Measurements from ENCODE around the gene SEPTIN10.
A peak's percentile ranks its signal among the peaks of the same experiment; 100 is the strongest.

The SEPTIN10 gene

DNA sequence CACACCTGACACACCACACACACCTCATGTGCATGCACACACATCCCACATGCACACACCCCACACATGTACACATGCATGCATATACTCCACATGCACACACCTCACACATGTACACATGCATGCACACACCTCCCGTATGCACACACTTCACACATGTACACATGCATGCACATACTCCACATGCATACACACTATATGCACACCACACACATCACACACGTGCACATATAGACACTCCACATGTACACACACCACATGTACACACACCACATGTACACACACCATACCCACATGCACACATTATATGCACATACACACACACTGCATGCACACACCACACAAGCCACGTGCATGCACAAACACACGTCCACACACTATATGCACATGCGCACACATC lies 100.5 kb downstream of the SEPTIN10 start:
- POLR2A ChIA-PET: no interaction called here
- DNase-seq (ENCODE audit: extremely low spot score): no peak
- TF ChIP-seq L3MBTL2 (conservative IDR thresholded peaks at IDR 0.05) (no peak), FOXA1 (IDR thresholded peaks at IDR 0.05) (no peak), SUZ12 (IDR thresholded peaks at IDR 0.05) (no peak), ZNF384 (IDR thresholded peaks at IDR 0.05) (no peak), HDGF (IDR thresholded peaks at IDR 0.05; ENCODE audit: borderline replicate concordance) (no peak), FOXM1 (IDR thresholded peaks at IDR 0.05; ENCODE audit: borderline replicate concordance) (no peak), NFRKB (IDR thresholded peaks at IDR 0.05) (no peak)
- TF ChIP-seq, protein P1, sequence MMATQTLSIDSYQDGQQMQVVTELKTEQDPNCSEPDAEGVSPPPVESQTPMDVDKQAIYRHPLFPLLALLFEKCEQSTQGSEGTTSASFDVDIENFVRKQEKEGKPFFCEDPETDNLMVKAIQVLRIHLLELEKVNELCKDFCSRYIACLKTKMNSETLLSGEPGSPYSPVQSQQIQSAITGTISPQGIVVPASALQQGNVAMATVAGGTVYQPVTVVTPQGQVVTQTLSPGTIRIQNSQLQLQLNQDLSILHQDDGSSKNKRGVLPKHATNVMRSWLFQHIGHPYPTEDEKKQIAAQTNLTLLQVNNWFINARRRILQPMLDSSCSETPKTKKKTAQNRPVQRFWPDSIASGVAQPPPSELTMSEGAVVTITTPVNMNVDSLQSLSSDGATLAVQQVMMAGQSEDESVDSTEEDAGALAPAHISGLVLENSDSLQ (IDR thresholded peaks at IDR 0.05): no peak
- CTCF ChIA-PET: no interaction called here

GRCh38 chr2:109512076-109512475 lies 101.7 kb downstream of the SEPTIN10 start:
- ChIA-PET CTCF (no interaction called here), POLR2A (no interaction called here)
- DNase-seq (ENCODE audit: extremely low spot score): no peak
- TF ChIP-seq BHLHE40 (IDR thresholded peaks at IDR 0.05; ENCODE audit: borderline replicate concordance) (no peak), ELF4 (IDR thresholded peaks at IDR 0.05) (no peak), SP1 (IDR thresholded peaks at IDR 0.05) (no peak), CTBP1 (IDR thresholded peaks at IDR 0.05; ENCODE audit: borderline replicate concordance) (no peak), L3MBTL2 (conservative IDR thresholded peaks at IDR 0.05) (no peak), SUZ12 (IDR thresholded peaks at IDR 0.05) (no peak), TARDBP (IDR thresholded peaks at IDR 0.05) (no peak), FOXM1 (IDR thresholded peaks at IDR 0.05; ENCODE audit: borderline replicate concordance) (no peak), ARNT (IDR thresholded peaks at IDR 0.05) (no peak), LEF1 (IDR thresholded peaks at IDR 0.05; ENCODE audit: borderline replicate concordance) (no peak), NFRKB (IDR thresholded peaks at IDR 0.05) (no peak), HDGF (IDR thresholded peaks at IDR 0.05; ENCODE audit: borderline replicate concordance) (no peak)
- TF ChIP-seq, protein P1 (IDR thresholded peaks at IDR 0.05): no peak

- POLR2A ChIA-PET: interaction anchor here (1.1 kb wide), 1 partner anchor 385 kb away, joined by 5 read pairs; no protein-coding TSS in a partner anchor
- CTCF ChIA-PET: interaction anchor here (1.2 to 1.8 kb wide), 4 partner anchors 22 to 383 kb away, joined by 5 to 11 read pairs (median 6); no protein-coding TSS in a partner anchor
- DNase-seq (ENCODE audit: extremely low spot score): no peak
- no peak for TF ChIP-seq FOXK2 (IDR thresholded peaks at IDR 0.05)
- no peak for TF ChIP-seq ZNF384 (IDR thresholded peaks at IDR 0.05)
- TF ChIP-seq ELF4 (IDR thresholded peaks at IDR 0.05): no peak
- no peak for TF ChIP-seq SUZ12 (IDR thresholded peaks at IDR 0.05)
Measured at GRCh38 chr2:109511168-109511567, 102.6 kb downstream of the SEPTIN10 start.

GRCh38 chr2:109510136-109511028 lies 103.4 kb downstream of the SEPTIN10 start:
- ChIA-PET POLR2A (interaction anchor here (0.7 to 1.1 kb wide), 2 partner anchors 104 to 384 kb away, joined by 3 to 5 read pairs; partner anchors contain the start of gene SOWAHC), CTCF (interaction anchor here (0.6 to 1.8 kb wide), 16 partner anchors 12 to 391 kb away, joined by 3 to 11 read pairs (median 4); no protein-coding TSS in a partner anchor)
- DNase-seq (ENCODE audit: extremely low spot score): peak; percentile 82
- TF ChIP-seq LEF1 (IDR thresholded peaks at IDR 0.05; ENCODE audit: borderline replicate concordance): no peak
- no peak for TF ChIP-seq ZNF384 (IDR thresholded peaks at IDR 0.05)
- no peak for TF ChIP-seq ELF4 (IDR thresholded peaks at IDR 0.05)
- TF ChIP-seq, protein P1 (IDR thresholded peaks at IDR 0.05): no peak
- no peak for TF ChIP-seq NFRKB (IDR thresholded peaks at IDR 0.05)
- no peak for TF ChIP-seq CTBP1 (IDR thresholded peaks at IDR 0.05; ENCODE audit: borderline replicate concordance)
- no peak for TF ChIP-seq BHLHE40 (IDR thresholded peaks at IDR 0.05; ENCODE audit: borderline replicate concordance)
- TF ChIP-seq FOXK2 (IDR thresholded peaks at IDR 0.05): no peak
- no peak for TF ChIP-seq ARNT (IDR thresholded peaks at IDR 0.05)
- TF ChIP-seq FOXA1 (IDR thresholded peaks at IDR 0.05): no peak
- TF ChIP-seq SP1 (IDR thresholded peaks at IDR 0.05): no peak
- no peak for TF ChIP-seq FOXM1 (IDR thresholded peaks at IDR 0.05; ENCODE audit: borderline replicate concordance)
- TF ChIP-seq HDGF (IDR thresholded peaks at IDR 0.05; ENCODE audit: borderline replicate concordance): no peak
- TF ChIP-seq SUZ12 (IDR thresholded peaks at IDR 0.05): no peak
- TF ChIP-seq L3MBTL2 (conservative IDR thresholded peaks at IDR 0.05): no peak
- TF ChIP-seq TARDBP (IDR thresholded peaks at IDR 0.05): no peak

DNA sequence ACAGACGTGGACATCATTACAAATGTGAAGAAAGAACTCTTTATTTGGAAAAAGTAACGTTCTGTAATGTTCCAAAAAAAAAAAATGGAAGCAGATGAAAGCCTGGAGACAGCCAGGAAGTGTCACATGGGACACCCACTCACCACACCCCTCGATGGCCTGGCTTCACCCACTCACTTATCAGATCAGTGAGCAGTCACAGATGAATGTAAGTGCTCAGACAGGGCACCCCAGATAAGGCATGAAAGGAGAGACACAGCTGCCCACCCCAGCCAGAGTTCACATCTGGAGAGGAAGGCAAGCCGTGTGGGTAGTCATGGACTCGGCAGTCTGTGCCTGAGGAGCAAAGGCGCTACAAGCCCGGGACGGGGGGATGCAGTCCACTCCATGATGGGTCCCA lies 105.2 kb downstream of the SEPTIN10 start:
- CTCF ChIA-PET: interaction anchor here (0.7 to 1.0 kb wide), 2 partner anchors 283 to 512 kb away, joined by 3 read pairs; no protein-coding TSS in a partner anchor
- POLR2A ChIA-PET: no interaction called here
- TF ChIP-seq ZNF384 (IDR thresholded peaks at IDR 0.05): no peak
- TF ChIP-seq HDGF (IDR thresholded peaks at IDR 0.05; ENCODE audit: borderline replicate concordance): no peak
- no peak for TF ChIP-seq ARNT (IDR thresholded peaks at IDR 0.05)
- TF ChIP-seq, protein P1 (IDR thresholded peaks at IDR 0.05): no peak
- no peak for TF ChIP-seq NFRKB (IDR thresholded peaks at IDR 0.05)
- TF ChIP-seq L3MBTL2 (conservative IDR thresholded peaks at IDR 0.05): no peak
- no peak for TF ChIP-seq SP1 (IDR thresholded peaks at IDR 0.05)
- TF ChIP-seq TARDBP (IDR thresholded peaks at IDR 0.05): no peak
- TF ChIP-seq FOXM1 (IDR thresholded peaks at IDR 0.05; ENCODE audit: borderline replicate concordance): no peak
- no peak for TF ChIP-seq CTBP1 (IDR thresholded peaks at IDR 0.05; ENCODE audit: borderline replicate concordance)
- TF ChIP-seq FOXK2 (IDR thresholded peaks at IDR 0.05): no peak
- no peak for TF ChIP-seq LEF1 (IDR thresholded peaks at IDR 0.05; ENCODE audit: borderline replicate concordance)
- TF ChIP-seq FOXA1 (IDR thresholded peaks at IDR 0.05): no peak
- DNase-seq (ENCODE audit: extremely low spot score): no peak

All from HEK293T (cell line).